GM12801 (cell line): ENCODE results near the gene SSTR3.

Experiments used
- TF ChIP-seq, protein P1 (sequence below): IDR thresholded peaks from one replicate; pipeline ENCODE4 v1.5.1; 2011; ENCODE audit warnings: control low read depth; ENCODE audit not compliant: insufficient read length; ENCODE audit errors: extremely low read depth

The SSTR3 gene

GRCh38 chr22:37175414-37176281 is 36.6 kb downstream of the SSTR3 start:
- TF ChIP-seq, protein P1, sequence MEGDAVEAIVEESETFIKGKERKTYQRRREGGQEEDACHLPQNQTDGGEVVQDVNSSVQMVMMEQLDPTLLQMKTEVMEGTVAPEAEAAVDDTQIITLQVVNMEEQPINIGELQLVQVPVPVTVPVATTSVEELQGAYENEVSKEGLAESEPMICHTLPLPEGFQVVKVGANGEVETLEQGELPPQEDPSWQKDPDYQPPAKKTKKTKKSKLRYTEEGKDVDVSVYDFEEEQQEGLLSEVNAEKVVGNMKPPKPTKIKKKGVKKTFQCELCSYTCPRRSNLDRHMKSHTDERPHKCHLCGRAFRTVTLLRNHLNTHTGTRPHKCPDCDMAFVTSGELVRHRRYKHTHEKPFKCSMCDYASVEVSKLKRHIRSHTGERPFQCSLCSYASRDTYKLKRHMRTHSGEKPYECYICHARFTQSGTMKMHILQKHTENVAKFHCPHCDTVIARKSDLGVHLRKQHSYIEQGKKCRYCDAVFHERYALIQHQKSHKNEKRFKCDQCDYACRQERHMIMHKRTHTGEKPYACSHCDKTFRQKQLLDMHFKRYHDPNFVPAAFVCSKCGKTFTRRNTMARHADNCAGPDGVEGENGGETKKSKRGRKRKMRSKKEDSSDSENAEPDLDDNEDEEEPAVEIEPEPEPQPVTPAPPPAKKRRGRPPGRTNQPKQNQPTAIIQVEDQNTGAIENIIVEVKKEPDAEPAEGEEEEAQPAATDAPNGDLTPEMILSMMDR = no peak

DNA sequence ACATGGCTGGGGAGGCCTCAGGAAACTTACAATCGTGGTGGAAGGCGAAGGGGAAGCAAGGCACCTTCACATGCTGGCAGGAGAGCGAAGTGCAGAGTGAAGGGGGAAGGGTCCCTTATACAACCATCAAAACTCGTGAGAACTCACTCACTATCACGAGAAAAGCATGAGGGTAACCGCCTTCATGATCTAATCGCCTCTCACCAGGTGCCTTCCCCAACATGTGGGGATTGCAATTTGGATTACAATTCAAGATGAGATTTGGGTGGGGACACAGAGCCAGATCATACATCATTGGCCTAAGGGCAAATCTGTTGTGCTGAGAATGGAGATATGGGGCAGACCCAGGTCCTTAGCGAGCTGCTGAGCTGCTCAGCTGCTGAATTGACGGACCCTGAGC is 37.3 kb downstream of the SSTR3 start:
- TF ChIP-seq, protein P1 = no peak

GRCh38 chr22:37173709-37174108 is 38.6 kb downstream of the SSTR3 start:
- TF ChIP-seq, protein P1 = no peak

DNA sequence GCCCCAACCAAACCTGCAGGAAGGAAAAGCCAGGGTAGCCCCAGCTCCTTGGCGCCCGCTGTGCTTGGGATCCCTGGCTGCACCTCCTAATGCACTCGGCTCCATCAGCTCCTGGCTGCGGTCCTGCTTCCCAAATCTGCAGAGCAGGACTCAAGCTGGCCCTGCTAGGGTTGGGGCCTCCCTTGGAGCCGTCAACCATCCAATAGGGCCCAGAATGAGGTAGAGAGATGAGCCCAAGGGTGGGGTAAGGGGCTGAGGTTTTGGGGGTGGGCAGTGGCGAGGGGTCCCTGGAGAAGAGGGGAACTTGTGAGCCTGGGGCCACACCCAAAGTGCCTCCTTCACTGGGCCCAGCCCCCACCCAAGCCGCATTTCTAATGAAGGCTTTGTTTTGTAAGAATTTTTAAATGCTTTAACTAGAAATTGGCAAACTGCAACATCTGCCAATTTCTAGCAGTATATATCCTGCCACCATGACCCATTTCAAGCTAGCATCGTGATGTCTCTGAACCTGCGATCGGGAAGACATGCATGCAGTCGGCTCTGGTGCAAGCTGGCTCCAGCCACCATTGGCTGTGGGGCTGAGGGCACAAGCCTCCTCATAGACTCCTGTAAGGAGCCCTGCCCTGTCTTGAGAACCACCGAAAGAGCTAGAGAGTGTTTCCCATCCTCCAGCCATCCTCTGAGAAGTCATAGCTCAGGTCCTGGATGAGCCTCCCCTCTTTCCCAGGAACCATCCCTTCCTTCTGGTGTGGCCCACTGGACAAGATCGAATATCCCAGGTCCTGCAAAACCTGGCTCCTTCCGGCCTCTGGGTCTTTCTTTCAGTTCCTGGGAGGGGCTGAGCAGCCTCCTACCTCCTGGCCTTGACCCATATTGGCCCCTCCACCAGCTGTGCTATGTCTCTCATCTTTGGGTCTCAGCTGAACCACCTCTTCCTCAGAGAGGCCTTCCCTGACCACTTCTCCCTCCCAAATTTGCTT is 39.7 kb downstream of the SSTR3 start:
- TF ChIP-seq, protein P1 = no peak

GRCh38 chr22:37171662-37172061 is 40.6 kb downstream of the SSTR3 start:
- TF ChIP-seq, protein P1 = no peak

GRCh38 chr22:37169947-37170688 is 42.2 kb downstream of the SSTR3 start:
- TF ChIP-seq, protein P1 = no peak
